Subcutaneous adipose tissue (tissue), 4 donors: ENCODE measurements around the gene GIGYF1. TPM values are rescaled to one million over a fixed set of nuclear protein-coding genes. Genes with fewer than 3 reads are reported as not detected.

ENCODE experiments used
- total RNA-seq, 4 donors: library from RNA; depleted of rRNA; stranded (reverse); fragments of >200 nt; gene quantifications; one replicate each; pipeline ENCODE4 v1.1.0, GENCODE V29; 2016
- TF ChIP-seq, protein P1 (sequence below): fragments of 450-650 bp; IDR thresholded peaks from one replicate; pipeline ENCODE4 v1.5.1; 2016; ENCODE audit warnings: low read depth, mild to moderate bottlenecking, control low read depth, antibody characterized with exemption, moderate library complexity

Gene GIGYF1
- total RNA-seq, 4 donors from 2014 or later: 9.0 to 44.3 (median 20.0) TPM

DNA sequence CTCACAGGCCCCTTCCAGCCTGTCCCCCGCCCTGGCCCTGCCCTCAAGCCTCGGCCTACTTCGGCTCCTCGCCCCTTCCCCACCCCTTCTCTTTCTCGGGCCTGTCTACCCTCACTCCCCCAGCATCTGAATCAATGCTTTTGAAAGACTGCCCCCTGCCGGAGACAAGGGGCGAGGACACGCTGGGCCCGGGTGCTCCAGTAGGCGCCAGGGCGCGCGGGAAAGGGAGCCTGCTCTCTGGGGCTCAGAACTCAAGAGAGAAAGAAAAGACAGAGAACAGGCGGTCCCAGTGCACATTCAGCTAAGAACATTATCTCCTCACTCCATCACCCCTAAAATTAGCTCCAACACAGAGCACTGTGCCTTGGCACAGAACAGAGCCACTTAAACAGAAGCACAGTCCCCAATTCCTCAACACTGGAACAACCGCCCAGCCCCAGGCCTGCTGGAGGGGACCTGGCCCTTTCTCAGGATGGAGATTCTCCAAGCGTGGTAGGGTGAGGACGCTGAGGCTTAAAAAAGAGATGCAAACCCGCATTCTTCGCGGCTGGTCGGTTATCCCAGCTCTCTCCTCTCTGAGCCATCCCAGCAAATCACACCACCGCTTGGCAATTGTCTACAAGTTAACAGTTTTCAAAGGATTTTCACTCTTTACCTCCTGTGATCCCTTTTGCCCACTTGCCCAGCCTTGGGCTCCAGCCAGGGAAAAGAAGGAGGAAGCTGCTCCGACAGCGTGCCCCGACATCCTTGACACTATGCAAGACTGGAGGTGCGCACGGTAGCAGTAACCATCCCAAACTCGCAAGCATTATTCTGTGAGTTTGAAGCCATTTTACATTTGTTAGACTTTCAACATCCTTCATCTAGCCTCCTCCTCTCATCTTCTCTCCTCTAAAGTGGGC is 2.1 kb downstream of the GIGYF1 start:
- TF ChIP-seq, protein P1, sequence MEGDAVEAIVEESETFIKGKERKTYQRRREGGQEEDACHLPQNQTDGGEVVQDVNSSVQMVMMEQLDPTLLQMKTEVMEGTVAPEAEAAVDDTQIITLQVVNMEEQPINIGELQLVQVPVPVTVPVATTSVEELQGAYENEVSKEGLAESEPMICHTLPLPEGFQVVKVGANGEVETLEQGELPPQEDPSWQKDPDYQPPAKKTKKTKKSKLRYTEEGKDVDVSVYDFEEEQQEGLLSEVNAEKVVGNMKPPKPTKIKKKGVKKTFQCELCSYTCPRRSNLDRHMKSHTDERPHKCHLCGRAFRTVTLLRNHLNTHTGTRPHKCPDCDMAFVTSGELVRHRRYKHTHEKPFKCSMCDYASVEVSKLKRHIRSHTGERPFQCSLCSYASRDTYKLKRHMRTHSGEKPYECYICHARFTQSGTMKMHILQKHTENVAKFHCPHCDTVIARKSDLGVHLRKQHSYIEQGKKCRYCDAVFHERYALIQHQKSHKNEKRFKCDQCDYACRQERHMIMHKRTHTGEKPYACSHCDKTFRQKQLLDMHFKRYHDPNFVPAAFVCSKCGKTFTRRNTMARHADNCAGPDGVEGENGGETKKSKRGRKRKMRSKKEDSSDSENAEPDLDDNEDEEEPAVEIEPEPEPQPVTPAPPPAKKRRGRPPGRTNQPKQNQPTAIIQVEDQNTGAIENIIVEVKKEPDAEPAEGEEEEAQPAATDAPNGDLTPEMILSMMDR: no peak

DNA sequence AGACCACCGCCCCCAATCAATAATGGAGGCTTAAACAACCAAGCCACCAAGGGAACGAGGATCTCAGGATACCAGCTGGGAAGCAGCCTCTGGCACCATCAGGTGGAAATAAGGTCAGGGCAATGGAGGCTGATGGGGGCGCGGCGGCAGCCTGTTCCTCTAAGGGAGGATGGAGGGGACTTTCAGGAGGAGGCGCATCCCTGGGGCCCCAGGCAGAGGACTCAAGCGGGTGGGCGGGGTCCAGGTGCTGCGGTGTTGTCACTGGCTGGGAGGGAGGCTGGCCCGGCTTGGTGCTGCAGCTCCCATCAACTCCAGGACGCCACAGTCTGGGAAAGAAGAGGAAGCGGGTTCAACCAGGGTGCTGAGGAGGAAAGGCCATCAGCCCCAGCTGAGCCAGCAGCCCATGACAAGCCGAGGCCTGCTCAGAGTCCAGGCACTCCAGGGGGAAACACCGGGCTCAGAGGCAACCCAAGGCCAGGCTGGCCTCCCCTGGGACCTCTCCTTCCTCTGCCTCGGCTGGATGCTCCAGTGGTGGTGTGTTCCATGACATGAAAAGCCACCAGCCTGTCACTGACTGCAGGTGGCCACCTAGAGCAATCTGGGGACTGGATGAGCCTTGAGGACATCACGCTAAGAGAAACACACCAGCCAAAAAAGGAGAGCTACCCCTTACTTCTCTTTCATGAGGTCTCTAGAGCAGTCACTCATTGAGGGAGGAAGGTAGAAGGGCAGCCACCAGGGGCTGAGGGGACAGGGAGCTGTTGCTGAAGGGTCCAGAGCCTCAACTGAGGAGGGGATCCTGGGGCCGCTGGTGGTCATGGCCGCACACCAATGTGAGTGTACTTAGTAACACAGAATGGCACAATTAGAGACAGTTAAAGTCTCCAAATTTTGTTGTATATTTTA is 4.6 kb downstream of the GIGYF1 start:
- TF ChIP-seq, protein P1: no peak

DNA sequence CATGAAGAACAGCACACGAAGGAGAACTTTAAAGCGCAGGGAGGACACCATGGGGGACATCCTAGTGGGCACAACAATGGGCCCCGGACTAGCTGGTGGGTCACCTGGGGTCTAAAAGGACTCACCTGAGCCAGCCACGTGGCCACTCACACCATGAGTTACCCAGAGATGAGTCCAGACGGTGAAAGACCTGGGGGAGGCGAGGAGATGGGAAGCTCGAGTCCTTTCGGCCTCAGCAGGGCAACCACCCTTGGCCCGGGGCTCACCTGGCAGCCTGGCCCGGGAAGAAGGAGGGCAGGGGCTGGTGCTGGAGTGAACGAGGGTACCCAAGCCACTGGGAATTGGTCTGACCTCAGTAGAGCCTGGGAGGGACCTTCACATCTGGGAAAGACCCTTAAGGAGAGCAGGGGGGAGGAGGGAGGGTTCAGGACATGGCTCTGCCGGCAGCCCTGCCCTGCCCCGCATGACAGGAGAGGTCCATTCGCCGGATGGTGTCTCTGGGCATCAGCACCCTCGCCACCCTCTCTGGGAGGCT is 5.7 kb downstream of the GIGYF1 start:
- TF ChIP-seq, protein P1: no peak

DNA sequence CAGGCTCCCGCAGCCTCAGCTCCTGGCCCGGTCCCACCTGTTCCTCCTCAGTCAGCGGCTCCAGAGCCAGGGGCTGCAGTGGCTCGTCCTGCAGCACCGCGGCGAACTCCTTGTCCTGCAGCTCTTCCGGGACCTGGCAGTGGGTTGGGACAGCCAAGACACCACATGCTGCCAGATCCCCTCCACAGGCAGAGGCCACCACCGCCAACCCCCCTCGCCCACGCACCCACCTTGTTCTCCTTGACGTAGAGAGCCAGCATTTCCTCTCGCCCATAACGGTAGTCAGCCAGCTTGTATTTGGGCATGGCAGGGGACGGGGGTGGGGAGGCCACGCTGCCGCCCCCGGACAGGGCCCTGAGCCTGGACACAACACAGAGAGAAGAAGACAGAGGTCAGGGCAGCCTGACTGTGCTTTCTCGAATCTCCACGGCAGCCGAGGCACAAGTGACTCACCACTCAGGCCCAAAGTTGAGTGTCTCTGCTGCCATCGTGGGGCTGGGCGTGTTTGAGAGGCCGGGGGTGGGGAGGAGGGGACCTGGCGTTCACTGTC is 6.2 kb downstream of the GIGYF1 start:
- TF ChIP-seq, protein P1: no peak

DNA sequence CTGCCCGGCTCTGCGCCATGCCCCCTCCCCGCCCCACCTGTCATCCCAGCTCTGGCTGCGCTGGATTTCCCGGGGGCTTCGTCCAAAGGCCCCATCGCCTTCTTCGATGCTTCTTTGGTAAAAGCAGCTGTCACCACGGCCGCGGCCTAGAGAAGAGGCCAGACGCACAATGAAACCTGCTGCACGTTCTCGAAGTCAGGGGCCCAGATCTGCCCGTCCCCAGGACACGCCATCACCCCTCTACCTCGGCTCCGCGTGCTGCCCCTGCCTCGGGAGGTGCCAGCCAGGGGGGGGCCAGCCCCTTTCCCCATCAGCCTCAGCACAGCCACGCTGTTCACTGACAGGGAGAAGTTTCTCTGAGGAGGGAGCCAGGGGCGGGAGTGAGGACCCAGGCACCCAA is 6.8 kb downstream of the GIGYF1 start:
- TF ChIP-seq, protein P1: no peak

DNA sequence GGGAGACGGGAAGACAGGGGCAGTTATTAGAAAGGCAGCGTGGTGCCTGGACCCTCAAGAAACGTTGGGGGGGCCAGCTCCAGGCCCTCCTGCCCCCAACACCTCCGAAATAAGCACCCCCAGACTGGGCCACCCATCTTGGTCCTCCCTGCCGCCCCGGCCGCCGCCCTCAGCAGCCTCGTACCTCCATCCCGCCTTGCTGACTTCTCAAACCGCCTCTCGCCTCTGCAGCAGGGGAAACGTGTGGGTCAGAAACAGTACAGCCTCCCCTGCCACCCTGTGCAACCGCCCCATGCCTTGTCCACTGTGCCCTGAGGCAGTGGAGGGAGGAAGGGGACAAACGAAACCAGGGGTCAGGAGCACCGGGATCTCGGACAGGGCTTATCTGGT is 7.2 kb downstream of the GIGYF1 start:
- TF ChIP-seq, protein P1: no peak
